ENCODE results near the gene SOWAHC.

SOWAHC gene

GRCh38 chr2:109644571-109645275 is 30.6 kb downstream of the SOWAHC start:
- DNase-seq (ENCODE audit: low spot score) (no peak), FAIRE-seq (no peak)

GRCh38 chr2:109645412-109646184 is 31.4 kb downstream of the SOWAHC start:
- no peak for FAIRE-seq
- no peak for DNase-seq (ENCODE audit: low spot score)

- no peak for FAIRE-seq
- peak; percentile 38 for DNase-seq (ENCODE audit: low spot score)
Observed at GRCh38 chr2:109646961-109647360, 32.8 kb downstream of the SOWAHC start.

GRCh38 chr2:109647636-109648035 is 33.5 kb downstream of the SOWAHC start:
- FAIRE-seq (no peak), DNase-seq (ENCODE audit: low spot score) (peak; percentile 54)

- DNase-seq (ENCODE audit: low spot score) (peak; percentile 61), FAIRE-seq (peak; percentile 84)
Observed at GRCh38 chr2:109648041-109648527, 33.9 kb downstream of the SOWAHC start.

- DNase-seq (ENCODE audit: low spot score) (no peak), FAIRE-seq (no peak)
Observed at GRCh38 chr2:109649736-109650695, 35.9 kb downstream of the SOWAHC start.

GRCh38 chr2:109654326-109655050 is 40.3 kb downstream of the SOWAHC start:
- no peak for DNase-seq (ENCODE audit: low spot score)
- no peak for FAIRE-seq

GRCh38 chr2:109655287-109655686 is 41.1 kb downstream of the SOWAHC start:
- no peak for FAIRE-seq
- DNase-seq (ENCODE audit: low spot score): peak; percentile 60

GRCh38 chr2:109659396-109660045 is 45.4 kb downstream of the SOWAHC start:
- DNase-seq (ENCODE audit: low spot score) (no peak), FAIRE-seq (no peak)

GRCh38 chr2:109660046-109660860 is 46.1 kb downstream of the SOWAHC start:
- FAIRE-seq: no peak
- DNase-seq (ENCODE audit: low spot score): no peak

- FAIRE-seq (no peak), DNase-seq (ENCODE audit: low spot score) (no peak)
Observed at GRCh38 chr2:109662889-109663288, 48.7 kb downstream of the SOWAHC start.

- FAIRE-seq (no peak), DNase-seq (ENCODE audit: low spot score) (peak; percentile 63)
Observed at GRCh38 chr2:109663721-109664120, 49.6 kb downstream of the SOWAHC start.

GRCh38 chr2:109666466-109666865 is 52.3 kb downstream of the SOWAHC start:
- FAIRE-seq: no peak
- no peak for DNase-seq (ENCODE audit: low spot score)

Measured in urothelium cell line (cell line).